ENCODE results near the gene NUDT22.

Gene NUDT22

DNA sequence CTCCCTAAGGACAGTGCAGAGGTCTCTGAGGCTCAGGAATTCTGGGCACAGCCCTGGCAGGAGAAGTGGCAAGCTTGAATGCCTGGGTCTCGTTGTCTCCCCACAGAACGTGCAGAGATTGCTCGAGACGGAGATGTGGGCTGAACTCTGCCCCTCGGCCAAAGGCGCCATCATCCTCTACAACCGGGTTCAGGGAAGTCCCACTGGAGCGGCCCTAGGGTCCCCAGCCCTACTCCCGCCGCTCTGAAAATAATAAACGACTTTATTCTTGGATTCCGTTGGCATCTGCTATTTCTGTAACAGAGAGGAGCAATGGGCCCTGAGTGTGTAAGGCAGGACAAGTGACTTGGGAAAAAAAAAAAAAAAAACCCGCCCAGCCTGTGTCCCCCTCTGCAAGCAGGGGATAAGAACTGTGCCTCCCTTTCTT is 3.7 kb downstream of the NUDT22 start:
- DNase-seq: no peak

DNA sequence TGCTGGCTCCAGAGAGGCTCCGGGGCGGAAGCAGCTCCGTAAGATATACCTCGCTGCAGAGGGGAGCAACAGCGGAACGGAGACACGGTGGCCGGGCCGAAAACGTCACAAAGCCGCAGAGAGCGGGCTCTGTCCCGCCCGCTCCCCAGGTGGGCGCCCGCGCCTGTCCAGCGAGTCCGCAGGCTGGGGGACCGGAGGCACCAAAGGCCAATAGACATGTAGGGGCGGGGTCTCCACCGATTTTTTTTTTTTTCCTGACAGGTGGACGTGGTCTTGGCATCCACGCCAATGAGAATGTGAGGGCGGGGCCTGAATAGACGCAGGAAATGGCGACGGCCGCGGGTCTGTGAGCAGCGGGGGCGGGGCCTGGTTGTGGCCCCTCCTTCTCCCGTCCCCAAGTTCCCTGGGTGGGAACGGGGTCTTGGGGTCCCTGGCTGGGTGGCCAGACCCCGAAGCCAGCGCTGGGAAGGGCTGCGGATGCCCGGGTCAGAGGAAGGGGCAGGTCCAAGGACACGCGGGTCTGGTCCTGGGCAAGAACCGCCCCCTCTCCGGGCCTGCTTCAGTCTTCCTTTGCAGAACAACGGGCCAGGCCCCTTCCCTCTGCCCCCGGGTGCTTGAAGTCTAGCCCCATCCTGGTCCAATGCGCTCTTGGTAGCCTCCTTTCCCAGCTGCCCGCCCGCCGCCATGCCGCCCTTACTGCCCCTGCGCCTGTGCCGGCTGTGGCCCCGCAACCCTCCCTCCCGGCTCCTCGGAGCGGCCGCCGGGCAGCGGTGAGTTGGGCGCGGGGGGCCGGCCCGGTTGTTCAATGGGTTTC is 4.3 kb downstream of the NUDT22 start, which contains the start of gene DNAJC4:
Gene DNAJC4, plus strand, starts transcription at position 378 of the 814 bp plus-strand sequence. Its CDS starts 307 bp downstream, at position 685.
- peak; percentile 95 for DNase-seq

DNA sequence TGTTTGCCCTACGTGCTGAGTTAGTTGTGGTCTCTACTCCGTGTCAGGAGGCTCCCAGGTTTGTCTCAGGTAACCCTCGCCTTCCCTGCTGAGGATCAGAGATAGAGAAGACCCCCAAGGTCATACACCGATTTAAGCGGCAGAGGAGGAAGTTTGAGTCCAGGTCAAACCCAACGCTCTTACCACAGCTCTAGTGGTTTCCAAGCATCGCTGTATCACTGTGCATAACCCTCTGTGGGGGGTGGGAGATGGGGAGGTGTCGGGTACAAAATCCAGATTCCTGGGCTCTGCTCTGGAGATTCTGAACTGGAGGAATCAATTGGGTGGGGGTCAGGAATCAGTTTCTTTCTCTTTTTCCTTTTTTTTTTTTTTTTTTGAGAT is 4.9 kb downstream of the NUDT22 start:
- no peak for DNase-seq

DNA sequence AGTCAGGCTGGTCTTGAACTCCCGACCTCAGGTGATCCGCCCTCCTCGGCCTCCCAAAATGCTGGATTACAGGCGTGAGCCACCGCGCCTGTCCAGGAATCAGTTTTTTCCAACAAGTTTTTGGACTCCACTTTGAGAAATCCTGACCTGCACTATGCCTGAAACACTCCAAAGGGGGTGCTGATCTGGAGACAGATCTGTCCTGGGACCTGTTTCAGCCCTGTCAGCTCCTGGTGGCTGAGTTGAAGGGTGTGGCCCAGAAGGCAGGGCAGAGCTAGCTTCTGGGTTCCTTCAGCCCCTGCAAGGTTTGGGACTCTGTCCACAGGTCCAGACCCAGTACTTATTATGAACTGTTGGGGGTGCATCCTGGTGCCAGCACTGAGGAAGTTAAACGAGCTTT is 5.5 kb downstream of the NUDT22 start:
- no peak for DNase-seq

DNA sequence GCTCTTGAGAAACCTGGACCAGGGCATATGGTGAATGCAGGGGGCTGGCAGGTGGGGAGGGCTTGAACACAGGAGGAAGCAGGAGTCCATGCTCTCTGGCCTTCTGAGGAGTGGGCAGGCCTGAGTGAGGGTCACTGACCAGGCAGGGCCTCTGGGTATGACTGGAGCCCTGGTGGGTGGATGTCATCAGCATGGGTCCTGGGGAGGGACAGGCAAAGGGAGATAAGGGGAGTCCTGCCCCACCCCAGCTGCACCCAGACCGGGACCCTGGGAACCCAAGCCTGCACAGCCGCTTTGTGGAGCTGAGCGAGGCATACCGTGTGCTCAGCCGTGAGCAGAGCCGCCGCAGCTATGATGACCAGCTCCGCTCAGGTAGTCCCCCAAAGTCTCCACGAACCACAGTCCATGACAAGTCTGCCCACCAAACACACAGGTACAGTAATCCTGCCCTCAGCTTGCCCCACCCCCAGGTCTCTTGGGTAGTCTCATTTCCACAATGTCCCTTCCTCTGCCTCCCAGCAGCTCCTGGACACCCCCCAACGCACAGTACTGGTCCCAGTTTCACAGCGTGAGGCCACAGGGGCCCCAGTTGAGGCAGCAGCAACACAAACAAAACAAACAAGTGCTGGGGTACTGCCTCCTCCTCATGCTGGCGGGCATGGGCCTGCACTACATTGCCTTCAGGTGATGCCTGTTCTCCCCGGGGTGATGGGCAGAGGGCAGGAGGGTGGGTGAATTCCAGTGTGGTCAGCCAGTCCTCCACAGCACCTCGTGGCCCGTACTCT is 6.3 kb downstream of the NUDT22 start:
- DNase-seq: no peak

DNA sequence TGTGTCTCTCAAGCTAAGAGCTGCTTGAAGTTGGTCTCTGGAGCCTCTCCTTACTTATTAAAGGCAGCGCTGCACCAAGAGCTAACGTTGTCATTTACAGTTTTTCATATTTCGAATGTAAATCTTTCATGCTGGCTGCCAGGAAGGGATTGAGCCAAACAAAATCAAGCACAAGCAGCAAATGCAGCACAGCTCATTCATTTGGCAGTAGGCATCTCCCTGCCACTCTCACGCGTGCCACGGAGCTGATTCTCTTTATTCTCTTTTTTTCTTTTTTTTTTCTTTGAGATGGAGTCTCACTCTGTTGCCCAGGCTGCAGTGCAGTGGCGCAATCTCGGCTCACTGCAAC is 6.9 kb downstream of the NUDT22 start:
- no peak for DNase-seq

DNA sequence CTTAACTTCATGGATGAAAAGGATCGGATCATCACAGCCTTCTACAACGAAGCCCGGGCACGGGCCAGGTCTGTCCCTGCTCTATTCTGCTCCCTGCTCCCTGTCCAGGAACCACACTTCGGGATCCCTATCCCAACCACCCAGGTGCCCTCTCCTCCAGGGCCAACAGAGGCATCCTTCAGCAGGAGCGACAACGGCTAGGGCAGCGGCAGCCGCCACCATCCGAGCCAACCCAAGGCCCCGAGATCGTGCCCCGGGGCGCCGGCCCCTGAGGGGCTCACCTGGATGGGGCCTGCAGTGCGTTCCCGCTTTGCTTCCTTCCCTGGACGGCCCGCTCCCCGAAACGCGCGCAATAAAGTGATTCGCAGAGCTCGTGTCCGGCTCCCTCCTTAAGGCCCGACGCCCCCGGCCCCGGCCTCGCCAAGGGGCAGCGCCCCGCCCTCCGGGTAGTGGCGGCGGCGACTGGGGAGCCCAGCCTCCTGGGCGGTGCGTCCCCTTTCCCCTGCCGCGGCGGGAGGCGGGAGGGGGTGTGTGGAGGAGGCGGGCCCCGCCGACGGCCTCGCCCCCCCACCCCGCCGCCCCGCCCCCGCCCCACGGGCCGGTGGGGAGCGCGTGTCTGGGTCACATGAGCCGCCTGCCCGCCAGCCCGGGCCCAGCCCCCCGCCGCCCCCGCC is 8.0 kb downstream of the NUDT22 start, which contains the start of gene VEGFB:
Gene VEGFB, plus strand, starts transcription at position 672 of the 674 bp plus-strand sequence. CDS start 250 bp downstream, outside the sequence.
- peak; percentile 39 for DNase-seq

DNA sequence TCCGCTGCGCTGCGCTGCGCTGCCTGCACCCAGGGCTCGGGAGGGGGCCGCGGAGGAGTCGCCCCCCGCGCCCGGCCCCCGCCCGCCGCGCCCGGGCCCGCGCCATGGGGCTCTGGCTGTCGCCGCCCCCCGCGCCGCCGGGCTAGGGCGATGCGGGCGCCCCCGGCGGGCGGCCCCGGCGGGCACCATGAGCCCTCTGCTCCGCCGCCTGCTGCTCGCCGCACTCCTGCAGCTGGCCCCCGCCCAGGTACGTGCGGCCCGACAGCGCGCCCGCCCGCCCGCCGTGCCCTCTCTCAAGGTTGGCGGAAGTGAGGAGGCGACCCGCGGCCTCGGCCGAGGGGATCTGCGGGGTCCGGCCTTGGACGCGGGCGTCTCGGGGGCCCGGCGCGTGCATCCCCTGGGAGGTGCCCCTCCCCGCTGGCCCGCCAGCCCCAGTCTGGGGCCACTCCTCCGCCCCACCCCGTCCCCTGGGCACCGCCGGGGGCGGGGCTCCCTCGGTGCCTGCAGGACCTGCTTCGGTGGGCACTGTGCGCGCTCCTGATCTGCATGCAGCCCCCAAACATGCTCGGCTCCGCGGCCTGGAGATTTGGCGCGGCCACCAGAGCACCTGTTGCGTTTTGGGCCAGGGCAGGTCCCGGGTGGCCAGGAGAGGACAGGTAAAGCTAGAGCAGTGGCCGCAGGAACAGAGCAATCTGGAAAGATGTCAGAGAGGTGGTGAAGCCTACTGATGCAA is 8.7 kb downstream of the NUDT22 start:
- DNase-seq: no peak

DNA sequence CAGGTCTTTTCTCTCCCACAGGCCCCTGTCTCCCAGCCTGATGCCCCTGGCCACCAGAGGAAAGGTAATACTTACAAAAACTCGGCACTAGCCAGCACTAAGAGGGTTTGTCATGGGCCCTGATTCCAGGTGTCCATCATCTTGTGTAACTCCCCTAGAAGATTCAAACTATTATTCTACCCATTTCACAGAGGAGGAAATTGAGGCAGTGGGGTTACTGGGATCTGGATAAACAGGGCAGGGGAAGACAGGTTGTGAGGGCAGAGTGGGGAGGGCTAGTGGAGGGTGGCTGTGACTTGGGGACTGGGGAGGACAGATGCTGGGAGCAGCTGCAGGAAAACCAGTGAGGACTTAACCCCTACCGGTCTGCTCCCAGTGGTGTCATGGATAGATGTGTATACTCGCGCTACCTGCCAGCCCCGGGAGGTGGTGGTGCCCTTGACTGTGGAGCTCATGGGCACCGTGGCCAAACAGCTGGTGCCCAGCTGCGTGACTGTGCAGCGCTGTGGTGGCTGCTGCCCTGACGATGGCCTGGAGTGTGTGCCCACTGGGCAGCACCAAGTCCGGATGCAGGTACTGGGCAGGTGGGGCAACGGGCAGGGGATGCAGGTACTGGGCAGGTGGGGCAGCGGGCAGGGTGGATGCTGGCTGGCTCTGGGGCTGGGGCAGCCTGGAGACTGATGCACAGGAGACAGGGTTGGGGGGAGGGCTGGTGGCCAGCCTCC is 9.5 kb downstream of the NUDT22 start:
- no peak for DNase-seq

DNA sequence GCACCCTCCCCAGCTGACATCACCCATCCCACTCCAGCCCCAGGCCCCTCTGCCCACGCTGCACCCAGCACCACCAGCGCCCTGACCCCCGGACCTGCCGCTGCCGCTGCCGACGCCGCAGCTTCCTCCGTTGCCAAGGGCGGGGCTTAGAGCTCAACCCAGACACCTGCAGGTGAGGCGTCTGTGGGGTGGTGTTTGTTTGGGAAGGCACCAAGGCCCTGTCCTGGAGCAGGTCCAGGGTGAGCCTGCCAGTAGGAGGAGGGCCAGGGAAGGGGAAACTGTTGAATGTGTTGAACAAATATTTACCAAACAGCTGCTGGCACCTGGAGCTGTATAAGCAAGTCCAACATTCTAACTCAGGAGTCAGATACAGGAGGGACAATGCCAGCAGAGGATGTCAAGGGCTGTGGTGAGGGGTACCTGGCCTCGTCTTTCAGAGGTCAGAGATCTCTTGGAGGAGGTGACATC is 11.4 kb downstream of the NUDT22 start:
- peak; percentile 95 for DNase-seq

DNA sequence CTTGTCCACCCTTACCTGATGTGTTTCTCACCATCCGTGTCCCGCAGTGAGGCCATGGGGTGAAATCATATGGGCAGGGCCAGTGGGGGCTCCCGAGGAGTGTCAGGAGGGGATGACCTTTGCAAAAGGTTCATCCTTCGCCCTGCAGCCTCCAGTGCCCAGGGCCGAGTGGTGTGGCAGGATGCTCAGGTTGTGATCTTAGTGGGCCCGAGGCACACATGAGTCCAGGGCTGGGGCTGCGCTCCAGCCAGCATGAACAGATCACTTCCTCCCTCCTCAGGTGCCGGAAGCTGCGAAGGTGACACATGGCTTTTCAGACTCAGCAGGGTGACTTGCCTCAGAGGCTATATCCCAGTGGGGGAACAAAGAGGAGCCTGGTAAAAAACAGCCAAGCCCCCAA is 12.0 kb downstream of the NUDT22 start:
- DNase-seq: peak; percentile 28

DNA sequence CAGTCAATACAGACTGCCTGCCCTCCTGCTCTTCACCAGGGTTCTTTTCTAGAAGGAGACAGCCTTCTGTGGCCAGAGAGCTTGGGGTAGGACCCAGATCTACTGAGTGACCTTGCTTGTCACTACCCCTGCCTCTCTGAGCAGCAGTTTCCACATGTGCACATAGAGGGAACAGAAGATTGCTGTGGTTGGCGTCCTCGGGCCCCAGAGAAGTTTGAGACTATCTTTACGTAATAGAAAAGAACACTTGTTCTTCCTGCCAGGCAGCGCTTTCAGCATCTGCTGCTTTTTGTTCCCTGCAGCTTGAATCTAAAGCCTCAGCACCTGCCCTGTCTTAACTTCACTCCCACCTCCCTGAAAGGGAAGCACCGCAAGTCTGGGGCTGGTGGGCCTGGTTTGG is 12.9 kb downstream of the NUDT22 start:
- DNase-seq: no peak

DNA sequence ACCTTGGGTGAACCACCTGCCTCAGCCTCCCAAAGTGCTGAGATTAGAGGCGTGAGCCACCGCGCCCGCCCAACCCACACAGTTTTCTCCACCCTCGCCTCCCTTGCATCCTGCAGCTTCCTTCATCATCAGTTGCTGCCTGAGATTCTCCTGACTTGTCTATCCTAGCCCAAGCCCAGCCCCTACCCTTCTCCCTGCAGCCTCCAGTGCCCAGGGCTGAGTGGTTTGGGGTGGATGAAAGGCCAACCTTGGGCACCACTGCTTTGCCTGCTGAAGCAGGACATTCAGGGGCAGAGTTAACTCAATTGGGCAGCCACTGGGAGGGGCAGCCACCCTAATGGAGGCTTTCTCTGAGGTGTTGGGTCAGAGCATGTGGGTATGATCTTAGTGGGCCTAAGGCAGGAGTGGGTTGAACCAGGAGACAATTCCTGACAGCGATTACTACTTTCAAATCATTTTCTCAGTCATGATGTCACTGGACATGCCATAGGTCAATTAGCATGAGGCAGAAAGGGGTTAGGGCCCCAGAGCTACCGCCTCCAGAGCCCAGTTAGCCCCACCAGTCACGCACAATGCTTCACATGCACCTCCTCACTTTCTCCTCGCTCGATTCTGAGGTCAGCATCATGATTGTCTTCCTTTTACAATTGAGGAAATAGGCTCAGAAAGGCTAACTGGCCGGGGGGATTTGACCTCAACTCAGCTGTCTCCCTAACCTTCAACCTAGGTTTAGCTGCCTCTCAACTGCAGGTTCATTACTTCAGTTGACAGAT is 13.8 kb downstream of the NUDT22 start:
- DNase-seq: no peak

DNA sequence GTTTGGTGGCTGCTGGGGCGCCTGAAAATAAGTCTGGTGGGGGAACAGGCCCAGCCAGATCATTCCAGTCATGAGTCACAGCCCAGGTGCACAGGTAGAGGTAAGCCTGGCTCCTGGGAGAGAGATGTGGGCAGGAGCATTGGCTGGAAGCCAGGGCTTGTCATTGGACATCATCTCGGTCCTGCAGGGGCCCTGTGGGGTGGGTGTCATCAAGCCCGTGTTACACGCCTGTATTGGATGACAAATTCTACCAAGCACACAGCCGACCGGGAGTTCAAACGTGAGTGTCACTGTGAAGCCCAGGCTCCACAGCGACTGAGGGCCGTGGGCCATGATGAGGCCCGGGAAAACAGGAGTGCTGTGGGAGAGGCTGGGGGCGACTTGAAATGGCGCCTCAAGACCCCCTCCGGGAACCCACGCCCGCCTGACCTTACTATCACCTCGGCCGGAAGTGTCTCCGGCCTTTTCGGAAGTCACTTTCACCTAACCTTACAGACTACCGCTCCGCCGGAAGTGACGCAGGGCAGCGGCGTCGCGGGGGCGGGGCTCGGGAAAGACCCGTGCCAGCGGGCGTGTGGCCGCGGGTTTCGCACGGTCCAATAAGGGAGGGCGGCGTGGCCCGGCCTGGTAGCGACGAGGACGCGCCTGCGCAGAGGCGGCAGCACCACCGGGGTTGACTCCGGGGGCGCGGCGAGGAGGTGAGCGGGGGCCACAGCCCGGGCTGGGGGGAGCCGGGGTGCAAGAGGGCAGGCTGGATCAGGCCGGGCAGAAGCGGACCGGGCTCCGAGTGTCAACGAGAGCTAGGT is 14.6 kb downstream of the NUDT22 start, which contains the start of gene FKBP2:
Gene FKBP2, plus strand, starts transcription at position 661 of the 806 bp plus-strand sequence. CDS start 1,293 bp downstream, outside the sequence.
- peak; percentile 91 for DNase-seq

DNA sequence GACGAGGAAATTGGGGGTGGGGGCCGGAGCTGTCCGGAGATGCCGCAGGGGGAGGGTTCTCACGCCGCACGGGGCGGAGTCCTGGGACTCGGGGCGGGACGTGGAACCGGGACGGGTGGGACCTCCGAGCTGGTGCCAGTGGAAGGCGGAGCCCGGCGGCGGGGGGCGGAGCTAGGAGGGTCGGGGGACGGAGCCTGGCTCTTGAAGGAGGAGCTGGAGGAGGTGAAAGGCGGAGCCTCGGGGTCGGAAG is 15.1 kb downstream of the NUDT22 start:
- DNase-seq: no peak

DNA sequence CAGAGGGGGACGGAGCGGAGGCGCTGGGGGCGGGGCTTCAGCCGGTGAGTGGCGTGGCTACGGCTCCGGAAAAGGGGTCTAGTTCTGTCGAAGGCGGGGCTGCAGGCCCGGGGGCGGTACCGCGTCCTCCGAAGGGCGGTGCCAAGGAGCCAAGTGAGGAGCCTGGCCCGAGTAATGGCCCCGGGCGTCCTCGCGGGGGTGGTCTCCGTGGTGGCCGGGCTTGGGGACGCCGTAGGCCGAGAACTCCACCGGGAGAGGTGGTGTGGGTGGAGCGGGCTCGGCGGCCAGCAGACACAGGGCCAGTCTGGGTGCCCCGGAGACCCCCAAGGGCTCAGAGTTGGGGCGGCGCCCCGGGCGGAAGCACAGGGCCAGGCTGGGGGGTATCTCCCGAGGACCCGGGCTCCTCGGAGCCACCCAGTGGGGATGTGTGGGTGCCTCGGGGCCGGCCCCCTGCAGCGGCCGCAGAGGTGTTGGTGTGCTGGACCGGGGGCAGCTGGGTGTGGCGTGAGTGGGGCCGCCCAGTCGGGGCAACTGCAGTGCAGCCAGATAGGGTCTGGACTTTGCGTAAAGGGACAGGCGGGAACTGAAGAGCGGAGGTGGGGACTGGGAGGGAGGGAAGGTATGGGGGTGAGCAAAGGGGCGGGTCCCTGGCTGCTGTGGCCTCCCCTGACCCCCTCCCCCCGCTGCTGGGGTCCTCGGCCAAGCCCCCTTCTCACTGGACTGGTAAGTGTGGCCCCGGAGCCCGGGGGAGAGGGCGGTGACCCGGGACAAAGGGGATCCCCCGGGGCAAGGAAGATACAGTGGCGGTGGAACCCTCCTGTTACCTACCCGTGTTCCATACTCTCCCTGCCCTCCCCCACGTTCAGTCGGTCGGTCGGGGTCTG is 15.7 kb downstream of the NUDT22 start:
- peak; percentile 97 for DNase-seq

DNA sequence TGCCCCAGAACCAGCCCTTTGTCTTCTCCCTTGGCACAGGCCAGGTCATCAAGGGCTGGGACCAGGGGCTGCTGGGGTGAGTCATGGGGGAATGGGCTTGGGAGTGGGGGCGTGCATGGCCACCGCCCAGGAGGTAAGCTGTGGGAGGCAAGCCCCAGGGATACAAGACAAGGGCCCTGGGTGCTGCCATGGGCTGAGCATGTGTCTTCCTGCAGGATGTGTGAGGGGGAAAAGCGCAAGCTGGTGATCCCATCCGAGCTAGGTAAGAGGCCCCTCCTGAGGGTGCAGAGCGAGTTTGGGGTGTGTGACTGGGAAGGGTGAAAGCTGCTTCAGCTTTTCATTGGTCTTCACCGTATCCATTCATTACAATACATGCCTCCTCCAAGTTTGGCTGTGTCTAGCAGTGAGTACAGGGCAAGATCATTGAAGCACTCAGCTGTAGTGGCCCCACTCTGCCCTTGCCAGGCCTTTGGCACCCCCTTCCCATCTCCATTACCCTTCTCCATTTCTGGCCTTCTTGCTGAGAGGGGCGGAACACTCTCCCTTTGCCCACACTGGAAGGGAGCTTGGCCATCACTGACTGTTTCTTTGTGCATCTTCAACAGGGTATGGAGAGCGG is 17.3 kb downstream of the NUDT22 start:
- DNase-seq: no peak

DNA sequence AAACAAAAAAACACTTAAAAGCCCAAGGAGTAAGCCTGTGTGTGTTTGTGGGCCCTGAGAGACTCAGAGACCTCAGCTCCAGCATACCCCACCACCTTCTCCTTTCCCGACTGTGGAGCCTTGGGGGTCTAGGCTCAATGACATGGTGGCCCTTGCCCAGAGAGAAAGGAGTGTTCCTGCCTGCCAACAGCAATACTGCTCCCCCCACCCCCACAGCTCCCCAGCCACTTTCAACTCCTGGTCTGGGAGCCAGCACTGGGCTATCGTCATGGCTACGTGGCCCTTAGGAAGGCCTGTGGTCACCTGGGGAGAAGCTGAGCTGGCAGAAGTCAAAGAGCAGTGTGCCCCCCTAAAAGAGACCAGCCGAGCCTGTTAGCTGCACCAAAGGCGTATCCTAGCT is 18.0 kb downstream of the NUDT22 start:
- DNase-seq: no peak

DNA sequence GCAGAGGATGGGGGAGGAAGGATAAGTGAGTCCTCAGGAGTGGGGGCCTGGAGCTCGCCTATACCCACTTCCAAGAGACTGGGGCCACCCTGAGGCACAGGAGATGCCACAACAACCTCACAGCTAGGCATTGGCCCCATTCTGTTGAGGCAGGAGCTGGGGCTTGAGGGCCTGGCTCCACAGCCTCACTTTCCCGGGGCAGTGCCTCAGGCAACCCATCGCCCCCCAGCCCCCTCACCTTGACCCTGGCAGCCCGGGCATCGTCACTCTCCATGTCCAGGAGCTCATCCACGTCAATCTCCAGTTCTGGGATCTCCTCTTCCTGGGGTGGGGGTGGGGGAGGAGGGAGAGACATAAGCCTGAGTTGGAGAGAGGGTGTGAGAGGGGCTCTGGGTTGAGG is 18.9 kb downstream of the NUDT22 start:
- DNase-seq: no peak

All from NCI-H510A treated with DMSO at 0.1 percent for 48 hours (cell line).